Stimulated activated naive CD4-positive, alpha-beta T cell (primary cell): Measurements from ENCODE around the gene CHCHD6.

Experiments
- DNase-seq, 6 experiments: peaks; one replicate each; lab custom pipeline; 2025; lab: John Stamatoyannopoulos, UW

CHCHD6 gene

GRCh38 chr3:126979046-126979628 lies 275.1 kb downstream of the CHCHD6 start:
- no peak for DNase-seq

GRCh38 chr3:126980266-126980811 lies 276.3 kb downstream of the CHCHD6 start:
- no peak for DNase-seq

- DNase-seq, result peak in 2 of 6 experiments; percentile 59 to 63
These were observed 278.1 kb downstream of the CHCHD6 start for GRCh38 chr3:126982126-126982470.

- peak; percentile 81 to 98 (median 90) for DNase-seq
These were observed 278.6 kb downstream of the CHCHD6 start, which contains the start of gene PLXNA1 for GRCh38 chr3:126982471-126983175. Gene PLXNA1, plus strand, starts transcription at chr3:126983115. Its CDS starts 5,479 bp downstream, at chr3:126988594.

GRCh38 chr3:126983276-126983652 lies 279.2 kb downstream of the CHCHD6 start:
- DNase-seq, result no peak

GRCh38 chr3:126983653-126984390 lies 279.8 kb downstream of the CHCHD6 start:
- DNase-seq, result peak in 5 of 6 experiments; percentile 14 to 53 (median 27)

GRCh38 chr3:126984391-126985131 lies 280.5 kb downstream of the CHCHD6 start:
- DNase-seq, result peak in 1 of 6 experiments; percentile 27

- no peak for DNase-seq
These were observed 281.3 kb downstream of the CHCHD6 start for GRCh38 chr3:126985132-126985985.

GRCh38 chr3:126986001-126986400 lies 282.0 kb downstream of the CHCHD6 start:
- DNase-seq, result no peak

- no peak for DNase-seq
These were observed 283.1 kb downstream of the CHCHD6 start for GRCh38 chr3:126987129-126987528.

- DNase-seq, result no peak
These were observed 283.6 kb downstream of the CHCHD6 start for GRCh38 chr3:126987596-126987995.

- no peak for DNase-seq
These were observed 284.5 kb downstream of the CHCHD6 start for GRCh38 chr3:126988451-126989021.

- no peak for DNase-seq
These were observed 285.4 kb downstream of the CHCHD6 start for GRCh38 chr3:126989316-126990023.

- DNase-seq, result no peak
These were observed 286.1 kb downstream of the CHCHD6 start for GRCh38 chr3:126990024-126990700.

- no peak for DNase-seq
These were observed 286.9 kb downstream of the CHCHD6 start for GRCh38 chr3:126990890-126991289.

- no peak for DNase-seq
These were observed 287.5 kb downstream of the CHCHD6 start for GRCh38 chr3:126991366-126992200.

- no peak for DNase-seq
These were observed 288.2 kb downstream of the CHCHD6 start for GRCh38 chr3:126992216-126992615.

GRCh38 chr3:126992776-126993175 lies 288.7 kb downstream of the CHCHD6 start:
- no peak for DNase-seq

GRCh38 chr3:126993436-126993835 lies 289.4 kb downstream of the CHCHD6 start:
- DNase-seq, result no peak
